GM12874 (cell line): ENCODE results near the gene MAPK14.

Experiments
- CTCF ChIP-seq: IDR thresholded peaks from 2 replicates; pipeline ENCODE4 v1.5.1; 2011; ENCODE audit warnings: low read depth, mild to moderate bottlenecking, control low read depth, low read length, moderate library complexity; ENCODE audit not compliant: insufficient read depth

The MAPK14 gene

GRCh38 chr6:36065916-36066315, 38.3 kb downstream of the MAPK14 start:
- TF ChIP-seq CTCF, result no peak

- TF ChIP-seq CTCF, result no peak
Measured at GRCh38 chr6:36066817-36067216, 39.2 kb downstream of the MAPK14 start.

GRCh38 chr6:36067374-36068011, 39.9 kb downstream of the MAPK14 start:
- TF ChIP-seq CTCF, result no peak

GRCh38 chr6:36068012-36068392, 40.4 kb downstream of the MAPK14 start:
- TF ChIP-seq CTCF, result no peak

- TF ChIP-seq CTCF, result no peak
Measured at GRCh38 chr6:36068586-36068985, 41.0 kb downstream of the MAPK14 start.

- TF ChIP-seq CTCF, result no peak
Measured at GRCh38 chr6:36069573-36069972, 42.0 kb downstream of the MAPK14 start.

- TF ChIP-seq CTCF, result no peak
Measured at GRCh38 chr6:36070252-36070651, 42.6 kb downstream of the MAPK14 start.
